KOPT-K1 (cell line): ENCODE results near the gene ANXA3.

Source experiments
- H3K27ac ChIP-seq: fragments of 200-600 bp; sonication (generic); 2 replicates; pipeline ENCODE4 v1.5.1; 2016; ENCODE audit warnings: antibody characterized with exemption, mild to moderate bottlenecking, low read depth, low read length; ENCODE audit not compliant: poor library complexity, severe bottlenecking
- H3K36me3 ChIP-seq: fragments of 200-600 bp; sonication (generic); 2 replicates; pipeline ENCODE4 v1.5.1; 2017; ENCODE audit warnings: antibody characterized with exemption, mild to moderate bottlenecking, low read length, moderate library complexity; ENCODE audit not compliant: insufficient read depth
- H3K9me3 ChIP-seq: fragments of 200-600 bp; sonication (generic); 2 replicates; pipeline ENCODE4 v1.5.1; 2017; ENCODE audit warnings: antibody characterized with exemption, low read length, mild to moderate bottlenecking; ENCODE audit not compliant: insufficient read depth, poor library complexity, severe bottlenecking

ANXA3 gene

DNA sequence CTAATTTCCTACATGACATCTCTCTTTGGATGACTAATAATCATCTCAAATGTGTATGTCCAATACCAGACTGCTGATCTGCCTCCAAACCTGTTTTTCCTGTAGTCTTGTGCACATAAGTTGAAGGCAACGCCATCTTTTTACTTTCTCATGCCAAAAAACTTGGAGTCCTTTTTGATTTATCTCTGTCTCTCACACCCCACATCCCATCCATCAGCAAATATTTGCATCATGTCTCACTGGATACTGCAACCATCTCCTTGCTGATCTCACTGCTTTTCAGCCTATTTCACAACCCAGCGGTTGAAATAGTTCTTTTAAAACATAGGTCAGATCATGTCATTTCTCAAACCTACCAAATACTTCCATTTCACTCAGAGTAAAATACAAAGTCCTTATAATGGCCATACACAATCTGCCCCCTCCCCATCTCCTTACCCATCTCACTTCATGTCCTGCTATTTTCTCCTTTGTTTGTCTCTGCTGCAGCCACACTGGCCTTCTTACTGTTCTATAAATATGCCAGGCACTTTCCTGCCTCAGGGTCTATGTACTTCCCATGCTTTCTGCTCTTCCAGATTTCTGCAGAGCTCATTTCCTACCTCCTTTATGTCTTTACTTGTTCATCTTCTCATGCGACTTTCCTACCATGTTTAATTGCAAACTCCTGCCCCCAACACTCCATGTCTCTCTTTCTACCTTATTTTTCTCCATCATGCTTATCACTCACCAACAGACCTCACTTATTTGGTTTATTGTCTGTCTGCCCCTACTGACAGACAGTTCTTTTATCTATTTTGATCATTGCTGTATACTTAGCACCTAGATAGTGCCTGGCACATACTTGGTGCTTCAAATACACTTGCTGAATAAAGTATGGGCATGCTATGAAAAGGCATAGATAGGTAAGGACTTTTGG is 98.8 kb downstream of the ANXA3 start:
- H3K36me3 ChIP-seq, result no peaks in the 10 kb centered on the region
- H3K9me3 ChIP-seq, result no peaks in the 10 kb centered on the region
- H3K27ac ChIP-seq, result no peak overlapping the region

DNA sequence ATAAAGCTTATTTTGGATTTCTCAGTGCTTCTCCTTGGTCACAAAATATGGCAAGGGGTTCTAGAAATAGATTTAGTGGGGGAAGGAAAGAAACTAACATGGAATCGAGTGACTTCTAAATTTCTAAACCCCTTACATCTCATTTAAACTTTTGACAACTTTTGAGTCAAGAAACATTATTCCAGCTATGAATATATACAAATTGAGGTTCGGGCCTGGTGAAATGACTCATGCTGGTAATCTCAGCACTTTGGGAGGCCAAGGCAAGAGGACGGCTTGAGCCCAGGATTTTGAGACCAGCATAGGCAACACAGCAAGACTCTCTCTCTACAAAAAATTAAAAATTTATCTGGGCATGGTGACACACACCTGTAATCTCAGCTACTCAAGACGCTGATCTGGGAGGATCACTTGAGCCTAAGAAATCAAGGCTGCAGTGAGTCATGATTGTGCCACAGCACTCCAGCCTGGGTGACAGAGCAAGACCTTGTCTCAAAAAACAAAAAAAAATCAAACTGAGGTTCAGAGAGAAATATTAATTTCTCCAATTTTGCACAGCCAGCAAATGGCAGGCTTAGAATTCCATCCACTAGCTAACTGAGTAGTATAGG is 99.8 kb downstream of the ANXA3 start:
- no peak overlapping the region for H3K27ac ChIP-seq
- H3K9me3 ChIP-seq, result no peaks in the 10 kb centered on the region
- no peaks in the 10 kb centered on the region for H3K36me3 ChIP-seq

DNA sequence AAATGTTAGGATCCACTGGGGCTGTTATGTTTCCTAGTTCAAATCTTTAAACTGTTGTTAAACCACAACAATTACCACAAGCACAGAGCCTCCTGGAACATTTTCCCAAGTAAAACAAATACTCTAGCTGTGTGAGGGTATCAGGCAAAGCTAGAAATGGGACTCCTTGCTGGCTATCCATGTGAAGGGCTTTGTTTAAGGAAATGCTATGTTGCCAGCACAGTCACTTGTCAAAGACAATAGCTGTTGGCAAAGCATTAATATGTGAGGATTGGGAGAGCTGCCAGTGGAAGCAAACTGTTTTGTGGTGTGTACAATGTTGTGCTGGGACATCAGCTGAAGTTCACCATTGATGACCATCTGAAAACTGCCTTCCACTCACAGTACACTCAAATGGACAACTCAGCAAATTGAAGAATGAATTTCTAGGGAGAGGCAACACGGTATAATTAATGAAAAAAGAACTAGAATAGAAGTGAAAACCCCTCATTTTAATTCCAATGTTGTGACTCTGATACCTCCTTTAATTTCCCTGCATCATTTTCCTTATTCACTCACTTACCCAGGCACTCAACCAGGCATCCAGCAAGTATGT is 100.8 kb downstream of the ANXA3 start:
- no peaks in the 10 kb centered on the region for H3K9me3 ChIP-seq
- no peak overlapping the region for H3K27ac ChIP-seq
- no peaks in the 10 kb centered on the region for H3K36me3 ChIP-seq

DNA sequence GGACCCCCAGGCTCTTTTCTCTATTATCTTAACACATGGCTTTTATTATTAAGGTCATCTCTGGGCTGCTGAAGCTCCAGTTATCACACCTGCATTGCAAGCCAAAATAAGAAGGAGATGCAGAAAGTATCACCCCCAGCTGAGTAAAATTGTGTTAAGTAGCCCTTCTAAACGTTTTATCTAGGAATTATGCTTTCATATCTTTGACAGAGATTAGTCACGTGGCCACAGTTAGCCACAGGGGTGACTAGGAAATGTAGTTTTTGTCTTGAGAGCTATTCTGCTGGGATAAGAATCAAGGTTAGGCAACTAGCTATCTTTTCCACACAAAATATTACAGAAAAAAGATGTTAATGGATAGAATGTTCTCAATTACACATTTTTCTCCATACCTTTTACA is 102.1 kb downstream of the ANXA3 start:
- no peaks in the 10 kb centered on the region for H3K9me3 ChIP-seq
- no peaks in the 10 kb centered on the region for H3K36me3 ChIP-seq
- no peak overlapping the region for H3K27ac ChIP-seq

DNA sequence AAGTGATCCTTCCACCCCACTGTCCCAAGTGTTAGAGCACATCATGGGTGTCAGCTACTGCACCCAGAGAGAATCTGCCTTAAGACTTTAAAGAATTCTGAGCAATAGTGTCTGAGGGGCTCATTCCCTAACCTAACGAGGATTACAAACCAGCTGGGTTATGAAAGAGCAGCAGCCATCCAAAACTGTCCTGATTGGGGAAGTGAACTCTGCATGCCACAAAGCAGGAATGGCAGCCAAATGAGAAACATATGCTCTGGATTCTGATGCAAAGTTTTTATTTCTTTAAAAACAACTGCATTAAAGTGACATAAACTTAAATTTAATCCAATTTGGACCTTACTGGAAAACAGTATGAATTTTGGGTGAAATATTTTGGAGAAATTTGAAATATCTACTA is 103.2 kb downstream of the ANXA3 start:
- no peak overlapping the region for H3K27ac ChIP-seq
- H3K9me3 ChIP-seq, result no peaks in the 10 kb centered on the region
- H3K36me3 ChIP-seq, result no peaks in the 10 kb centered on the region

DNA sequence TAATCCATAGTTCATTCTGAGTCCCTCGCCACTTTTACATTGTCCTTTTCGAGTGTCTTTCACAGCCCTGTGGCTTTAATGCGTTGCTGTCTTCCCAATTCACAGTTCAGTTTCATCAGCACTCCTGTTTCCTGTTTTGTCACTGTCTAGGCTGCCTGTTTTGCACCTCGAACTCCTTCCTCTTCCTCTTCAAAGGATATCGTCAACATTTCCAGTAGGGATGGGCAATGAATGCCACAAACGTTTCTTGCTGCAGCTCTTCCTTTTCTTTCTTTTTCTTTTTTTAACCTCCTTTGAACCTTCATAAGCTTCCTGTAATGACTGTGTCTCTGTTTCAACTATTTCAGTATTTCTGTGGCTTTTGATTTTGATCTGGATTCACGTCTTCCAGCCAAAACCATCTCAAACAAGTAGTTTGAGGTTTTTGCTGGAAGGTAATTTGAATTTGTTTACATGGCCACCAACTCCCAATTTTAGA is 105.4 kb downstream of the ANXA3 start:
- Histone ChIP-seq H3K27ac (peak overlapping the region; percentile 79), H3K36me3 (no peaks in the 10 kb centered on the region), H3K9me3 (no peaks in the 10 kb centered on the region)

DNA sequence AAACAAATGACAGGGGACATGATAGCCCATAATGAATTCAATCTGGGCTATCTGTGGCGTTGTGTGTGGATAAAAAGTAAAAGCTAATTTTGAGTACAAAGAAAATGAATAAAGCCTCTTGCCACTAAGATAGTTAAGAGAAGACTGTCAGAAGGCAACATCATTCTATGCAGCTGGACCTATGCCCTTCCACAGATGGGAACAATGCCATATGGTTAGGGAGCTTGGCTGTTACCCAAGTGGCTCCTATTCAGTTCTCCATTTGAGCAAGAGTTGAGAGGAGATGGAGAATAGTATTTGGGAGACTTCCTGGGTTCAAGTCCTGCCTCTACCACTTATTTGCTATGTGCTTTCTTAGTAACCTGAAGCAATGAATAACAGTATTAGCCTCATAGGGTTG is 107.7 kb downstream of the ANXA3 start:
- no peaks in the 10 kb centered on the region for H3K36me3 ChIP-seq
- H3K9me3 ChIP-seq, result no peaks in the 10 kb centered on the region
- peak overlapping the region; percentile 79 for H3K27ac ChIP-seq

DNA sequence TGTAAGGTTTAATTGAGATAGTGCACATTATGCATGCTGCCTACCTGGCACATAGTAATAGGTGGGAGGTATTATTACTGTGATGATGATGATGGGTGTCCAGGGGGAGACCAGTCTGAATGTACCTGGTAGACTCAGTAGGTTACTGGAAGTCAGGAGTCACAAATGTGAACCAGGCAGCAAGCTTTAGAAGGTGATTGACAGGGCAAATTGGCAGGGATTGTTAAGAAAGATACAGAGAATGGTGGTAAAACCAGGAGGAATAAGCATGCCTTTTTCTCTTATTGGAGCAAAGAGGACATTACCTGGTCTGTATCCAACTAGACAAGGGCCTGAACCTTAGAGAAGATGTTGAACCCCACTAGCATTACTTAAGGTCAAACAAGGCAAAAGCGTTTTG is 108.1 kb downstream of the ANXA3 start:
- H3K27ac ChIP-seq, result no peak overlapping the region
- H3K9me3 ChIP-seq, result no peaks in the 10 kb centered on the region
- H3K36me3 ChIP-seq, result no peaks in the 10 kb centered on the region
